GM12872 (cell line): ENCODE data around the gene ITFG2.
A peak's percentile ranks its signal among the peaks of the same experiment; 100 is the strongest.

Experiments used
- CTCF ChIP-seq: IDR thresholded peaks from 3 replicates; pipeline ENCODE4 v1.5.1; 2011; ENCODE audit warnings: low read depth, mild to moderate bottlenecking, low read length, moderate library complexity; ENCODE audit not compliant: insufficient read depth

The ITFG2 gene

DNA sequence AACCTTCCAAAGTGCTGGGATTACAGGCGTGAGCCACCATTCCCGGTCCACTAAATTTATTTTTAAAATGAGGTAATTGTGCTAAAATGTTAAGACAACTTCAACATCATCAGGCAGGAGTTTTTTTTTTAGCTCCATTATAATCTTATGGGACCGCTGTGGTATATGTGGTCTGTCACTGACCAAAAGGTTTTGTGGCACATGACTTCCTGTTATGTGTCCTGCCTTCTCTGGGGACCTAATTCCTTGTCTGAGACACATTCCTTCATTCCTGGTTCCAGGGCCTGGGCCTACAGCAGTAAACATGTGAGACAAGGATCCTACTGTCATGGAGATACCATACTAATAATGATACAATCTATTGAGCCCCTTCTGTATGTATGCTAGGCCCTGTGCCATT, 39.5 kb downstream of the ITFG2 start:
- TF ChIP-seq CTCF: no peak

DNA sequence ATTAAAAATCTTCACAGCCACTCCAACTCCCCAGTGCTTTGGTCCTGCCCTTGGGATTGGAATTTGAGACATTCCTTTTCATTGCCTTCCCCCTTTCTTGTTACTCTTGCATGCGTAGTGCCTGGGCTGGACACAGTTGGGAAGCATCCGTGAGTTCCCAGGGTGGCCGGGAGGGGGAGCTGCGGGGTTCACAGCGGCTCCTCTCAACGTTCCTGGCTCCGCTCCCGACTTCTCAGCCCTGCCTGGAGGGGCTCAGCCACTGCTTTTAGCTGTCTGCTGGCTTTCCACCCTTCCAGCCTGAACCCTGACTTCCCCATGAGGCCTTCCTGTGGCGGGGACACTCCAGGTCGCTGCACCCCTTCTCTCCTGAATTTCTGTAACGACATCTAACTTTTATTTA, 41.2 kb downstream of the ITFG2 start:
- peak; percentile 64 for TF ChIP-seq CTCF

GRCh38 chr12:2854669-2855453, 42.4 kb downstream of the ITFG2 start:
- TF ChIP-seq CTCF: no peak

DNA sequence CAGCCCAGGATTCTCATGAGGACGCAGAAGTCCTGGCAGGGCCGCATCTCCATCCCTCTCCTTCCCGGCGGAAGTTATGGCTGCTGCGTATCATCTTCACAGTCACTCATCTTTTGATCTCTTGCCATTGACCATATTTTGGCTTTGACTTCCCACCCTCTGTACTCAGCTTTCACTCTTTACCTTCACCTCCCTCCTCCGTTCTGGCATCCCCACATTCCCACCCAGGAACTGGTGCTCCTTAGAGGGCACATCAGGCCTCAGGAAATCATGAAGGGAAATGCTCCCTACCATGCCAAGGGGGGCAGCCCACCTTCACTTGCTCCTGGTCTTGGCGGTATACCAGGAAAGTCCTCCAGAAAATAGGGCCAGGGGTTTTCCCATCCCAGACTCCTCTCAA, 43.1 kb downstream of the ITFG2 start:
- no peak for TF ChIP-seq CTCF

DNA sequence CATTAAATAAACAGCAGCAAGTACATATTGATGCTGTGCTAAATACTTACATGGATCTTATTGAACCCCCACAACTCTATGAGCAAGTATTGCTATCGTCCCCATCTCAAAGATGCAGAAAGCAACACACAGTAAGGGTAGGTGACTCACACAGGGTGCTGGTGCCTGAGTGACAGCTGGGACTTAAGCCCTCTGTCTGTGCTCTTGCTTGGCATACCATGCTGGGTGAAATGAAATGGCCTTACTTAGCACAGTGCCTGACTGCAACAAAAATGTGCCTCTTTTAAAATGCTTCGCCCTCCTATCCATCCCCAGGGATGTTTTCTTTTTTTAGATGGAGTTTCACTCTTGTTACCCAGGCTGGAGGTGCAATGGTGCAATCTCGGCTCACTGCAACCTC, 43.6 kb downstream of the ITFG2 start:
- no peak for TF ChIP-seq CTCF

DNA sequence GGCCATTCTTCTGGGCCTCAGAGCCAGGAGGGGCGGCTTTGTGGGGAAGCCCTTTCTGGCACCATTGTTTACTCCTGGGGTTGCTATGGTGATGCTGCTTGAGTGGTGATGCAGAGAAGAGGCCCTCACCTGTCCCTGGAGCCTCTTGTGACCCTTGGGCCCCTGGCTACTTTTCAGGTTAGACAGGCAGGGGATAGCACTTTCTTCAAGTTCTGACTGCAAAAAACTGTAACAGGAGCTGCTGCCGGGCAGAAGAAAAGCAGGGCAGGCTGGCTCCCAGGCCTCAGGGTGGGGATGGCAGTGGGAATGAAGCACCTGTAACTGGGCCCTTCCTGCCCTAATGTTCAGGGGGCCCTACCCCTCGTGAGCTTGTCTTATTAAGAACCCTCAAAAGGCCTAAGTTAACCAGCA, 44.6 kb downstream of the ITFG2 start, which contains the start of gene TEX52:
Gene TEX52, minus strand, starts transcription at position 19 of the 411 bp plus-strand sequence. Its CDS starts 13 bp downstream, at position 6.
- TF ChIP-seq CTCF: no peak

DNA sequence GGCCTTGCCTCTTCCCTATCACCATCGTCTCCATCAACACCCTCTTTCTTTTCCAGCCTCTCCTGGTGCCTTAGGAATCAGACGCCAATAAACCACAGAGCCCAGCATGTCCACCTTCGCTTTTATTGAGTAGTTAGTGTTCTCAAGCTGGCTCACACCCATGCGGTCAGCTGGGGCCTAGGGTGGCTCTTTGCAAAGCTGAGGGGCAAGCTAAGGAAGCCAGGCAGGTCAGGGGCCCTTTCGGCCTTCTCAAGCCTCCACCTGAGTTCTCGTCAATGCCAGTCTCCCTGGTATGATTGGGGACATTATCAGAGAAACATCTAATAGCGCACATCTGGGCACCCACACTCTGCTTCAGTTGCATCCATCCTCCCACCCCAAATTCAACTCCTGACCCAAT, 45.1 kb downstream of the ITFG2 start:
- TF ChIP-seq CTCF: no peak
